ENCODE measurements around the gene DYNC1H1. TPM values are rescaled to one million over a fixed set of nuclear protein-coding genes. Genes with fewer than 3 reads are reported as not detected.

DYNC1H1 gene
- total RNA-seq, 1 experiment from 2014 or later = 833 TPM

GRCh38 chr14:102066041-102066451 lies 101.7 kb downstream of the DYNC1H1 start:
- no peak overlapping the region for H3K4me3 ChIP-seq (ENCODE audit: low read depth, low read length, poor library complexity, severe bottlenecking)
- H3K27me3 ChIP-seq (replicated peaks; ENCODE audit: insufficient read depth, low read depth, low read length, poor library complexity) = no peaks in the 10 kb centered on the region
- no peak overlapping the region for H3K27ac ChIP-seq (ENCODE audit: low read depth, low read length, poor library complexity, severe bottlenecking)
- H3K4me1 ChIP-seq (ENCODE audit: insufficient read depth, low read length, poor library complexity, severe bottlenecking) = peaks cover 4% of the 10 kb centered on the region
- CTCF ChIA-PET = no interaction called here
- BruUV-seq (replicated peaks) = no TSS peak
- no peaks in the 10 kb centered on the region for H3K36me3 ChIP-seq (ENCODE audit: insufficient read depth, low read length, poor library complexity, severe bottlenecking)
- no peak for TF ChIP-seq CTCF (conservative IDR thresholded peaks at IDR 0.05; ENCODE audit: low read depth, low read length)
- no peak for TF ChIP-seq EZH2 (IDR thresholded peaks at IDR 0.05; ENCODE audit: borderline replicate concordance, low read depth, low read length, poor library complexity, severe bottlenecking)
- intact Hi-C loops (cut with micrococcal nuclease; ENCODE audit: unreplicated experiment) = no loop called here
- no peak for DNase-seq (ENCODE audit: low spot score)
- POLR2A ChIA-PET (ENCODE audit: low non-redundant PET) = no interaction called here
- no peaks in the 10 kb centered on the region for H3K9me3 ChIP-seq (ENCODE audit: low read depth, low read length, poor library complexity, severe bottlenecking)

GRCh38 chr14:102071283-102071998 lies 107.1 kb downstream of the DYNC1H1 start:
- peak overlapping the region; percentile 9 for H3K27ac ChIP-seq (ENCODE audit: low read depth, low read length, poor library complexity, severe bottlenecking)
- H3K4me1 ChIP-seq (ENCODE audit: insufficient read depth, low read length, poor library complexity, severe bottlenecking) = peaks cover 5% of the 10 kb centered on the region
- intact Hi-C loops (cut with micrococcal nuclease; ENCODE audit: unreplicated experiment) = no loop called here
- ChIA-PET CTCF (interaction anchor here (0.5 to 1.0 kb wide), 2 partner anchors 25 to 477 kb away, joined by 3 to 12 read pairs; no protein-coding TSS in a partner anchor), POLR2A (ENCODE audit: low non-redundant PET) (no interaction called here)
- no peak overlapping the region for H3K4me3 ChIP-seq (ENCODE audit: low read depth, low read length, poor library complexity, severe bottlenecking)
- no peaks in the 10 kb centered on the region for H3K9me3 ChIP-seq (ENCODE audit: low read depth, low read length, poor library complexity, severe bottlenecking)
- peaks cover 2% of the 10 kb centered on the region for H3K36me3 ChIP-seq (ENCODE audit: insufficient read depth, low read length, poor library complexity, severe bottlenecking)
- BruUV-seq (replicated peaks) = no TSS peak
- no peaks in the 10 kb centered on the region for H3K27me3 ChIP-seq (replicated peaks; ENCODE audit: insufficient read depth, low read depth, low read length, poor library complexity)
- DNase-seq (ENCODE audit: low spot score) = peak; percentile 75
- TF ChIP-seq EZH2 (IDR thresholded peaks at IDR 0.05; ENCODE audit: borderline replicate concordance, low read depth, low read length, poor library complexity, severe bottlenecking) = no peak
- no peak for TF ChIP-seq CTCF (conservative IDR thresholded peaks at IDR 0.05; ENCODE audit: low read depth, low read length)

- no peak for TF ChIP-seq EZH2 (IDR thresholded peaks at IDR 0.05; ENCODE audit: borderline replicate concordance, low read depth, low read length, poor library complexity, severe bottlenecking)
- TF ChIP-seq CTCF (conservative IDR thresholded peaks at IDR 0.05; ENCODE audit: low read depth, low read length) = no peak
- Histone ChIP-seq H3K9me3 (ENCODE audit: low read depth, low read length, poor library complexity, severe bottlenecking) (no peaks in the 10 kb centered on the region), H3K4me1 (ENCODE audit: insufficient read depth, low read length, poor library complexity, severe bottlenecking) (peaks cover 5% of the 10 kb centered on the region), H3K27me3 (replicated peaks; ENCODE audit: insufficient read depth, low read depth, low read length, poor library complexity) (no peaks in the 10 kb centered on the region), H3K27ac (ENCODE audit: low read depth, low read length, poor library complexity, severe bottlenecking) (no peak overlapping the region), H3K4me3 (ENCODE audit: low read depth, low read length, poor library complexity, severe bottlenecking) (no peak overlapping the region), H3K36me3 (ENCODE audit: insufficient read depth, low read length, poor library complexity, severe bottlenecking) (peaks cover 17% of the 10 kb centered on the region)
- DNase-seq (ENCODE audit: low spot score) = no peak
- POLR2A ChIA-PET (ENCODE audit: low non-redundant PET) = no interaction called here
- intact Hi-C loops (cut with micrococcal nuclease; ENCODE audit: unreplicated experiment) = no loop called here
- CTCF ChIA-PET = no interaction called here
- BruUV-seq (replicated peaks) = no TSS peak
Observed at GRCh38 chr14:102074415-102074964, 110.1 kb downstream of the DYNC1H1 start.
